Measurements from ENCODE around the gene SEC24B.

DNA sequence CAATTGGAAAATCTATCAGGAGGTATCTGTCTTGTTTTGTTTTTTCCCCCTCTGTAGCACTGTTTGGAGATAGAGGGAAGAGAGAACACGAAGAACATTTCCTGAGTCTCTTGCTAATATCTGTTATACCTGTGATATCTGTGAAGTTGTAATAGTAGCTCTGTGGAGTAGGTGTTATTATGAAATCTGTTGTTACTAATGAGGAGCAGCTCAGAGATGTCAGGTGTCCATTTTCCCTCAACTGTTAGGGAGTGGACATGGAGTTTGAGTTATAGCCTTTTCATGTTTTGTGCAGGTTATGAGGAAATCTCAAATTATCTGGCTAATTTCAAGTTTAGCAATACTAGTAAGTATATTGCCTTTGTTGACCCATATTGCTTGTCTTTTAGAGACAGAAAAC lies 52.4 kb downstream of the SEC24B start:
- TF ChIP-seq, protein P1, sequence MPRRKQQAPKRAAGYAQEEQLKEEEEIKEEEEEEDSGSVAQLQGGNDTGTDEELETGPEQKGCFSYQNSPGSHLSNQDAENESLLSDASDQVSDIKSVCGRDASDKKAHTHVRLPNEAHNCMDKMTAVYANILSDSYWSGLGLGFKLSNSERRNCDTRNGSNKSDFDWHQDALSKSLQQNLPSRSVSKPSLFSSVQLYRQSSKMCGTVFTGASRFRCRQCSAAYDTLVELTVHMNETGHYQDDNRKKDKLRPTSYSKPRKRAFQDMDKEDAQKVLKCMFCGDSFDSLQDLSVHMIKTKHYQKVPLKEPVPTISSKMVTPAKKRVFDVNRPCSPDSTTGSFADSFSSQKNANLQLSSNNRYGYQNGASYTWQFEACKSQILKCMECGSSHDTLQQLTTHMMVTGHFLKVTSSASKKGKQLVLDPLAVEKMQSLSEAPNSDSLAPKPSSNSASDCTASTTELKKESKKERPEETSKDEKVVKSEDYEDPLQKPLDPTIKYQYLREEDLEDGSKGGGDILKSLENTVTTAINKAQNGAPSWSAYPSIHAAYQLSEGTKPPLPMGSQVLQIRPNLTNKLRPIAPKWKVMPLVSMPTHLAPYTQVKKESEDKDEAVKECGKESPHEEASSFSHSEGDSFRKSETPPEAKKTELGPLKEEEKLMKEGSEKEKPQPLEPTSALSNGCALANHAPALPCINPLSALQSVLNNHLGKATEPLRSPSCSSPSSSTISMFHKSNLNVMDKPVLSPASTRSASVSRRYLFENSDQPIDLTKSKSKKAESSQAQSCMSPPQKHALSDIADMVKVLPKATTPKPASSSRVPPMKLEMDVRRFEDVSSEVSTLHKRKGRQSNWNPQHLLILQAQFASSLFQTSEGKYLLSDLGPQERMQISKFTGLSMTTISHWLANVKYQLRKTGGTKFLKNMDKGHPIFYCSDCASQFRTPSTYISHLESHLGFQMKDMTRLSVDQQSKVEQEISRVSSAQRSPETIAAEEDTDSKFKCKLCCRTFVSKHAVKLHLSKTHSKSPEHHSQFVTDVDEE (CRISPR knock-in tag; IDR thresholded peaks at IDR 0.05) = no peak
- TF ChIP-seq SNAI2 (CRISPR knock-in tag; IDR thresholded peaks at IDR 0.05) (no peak), PPARA (CRISPR knock-in tag; IDR thresholded peaks at IDR 0.05; ENCODE audit: borderline replicate concordance) (no peak), BACH2 (CRISPR knock-in tag; IDR thresholded peaks at IDR 0.05; ENCODE audit: borderline replicate concordance) (no peak), ZFP3 (CRISPR knock-in tag; IDR thresholded peaks at IDR 0.05) (no peak), ZNF8 (CRISPR knock-in tag; IDR thresholded peaks at IDR 0.05) (no peak), ZC3H10 (CRISPR knock-in tag; IDR thresholded peaks at IDR 0.05) (no peak), ESRRG (CRISPR knock-in tag; IDR thresholded peaks at IDR 0.05) (no peak)
